Gastrocnemius medialis (tissue), 4 donors: ENCODE measurements around the gene PEAK1. TPM values are rescaled to one million over a fixed set of nuclear protein-coding genes. Genes with fewer than 3 reads are reported as not detected.

Source experiments
- ATAC-seq, 2 donors: fragments of 150-250 bp; one replicate each; pipeline ENCODE4 v1.9.1; 2016
- DNase-seq, 2 donors: peaks; one replicate each; pipeline ENCODE4 v3.0.0-alpha.2; 2019
- H3K27ac ChIP-seq, 4 donors: fragments of 200-600 bp; sonication (generic); 1 replicate in 1 of 4; 2 replicates in 3 of 4; pipeline ENCODE4 v1.5.1; 2016 to 2018; ENCODE audit warnings: mild to moderate bottlenecking in 2 of 4, moderate library complexity in 1 of 4
- H3K27me3 ChIP-seq, 3 donors: fragments of 200-600 bp; sonication (generic) in 2 of 3; 1 replicate in 1 of 3; 2 replicates in 2 of 3; pipeline versions ENCODE4 v1.5.1 to v1.6.0; 2016 to 2019; ENCODE audit warnings: mild to moderate bottlenecking in 1 of 3, moderate library complexity in 1 of 3
- H3K36me3 ChIP-seq, 2 donors: fragments of 200-600 bp; sonication (generic) in 1 of 2; one replicate each; pipeline ENCODE4 v1.5.1; 2017 to 2018
- H3K4me1 ChIP-seq, 2 donors: fragments of 200-600 bp; sonication (generic) in 1 of 2; one replicate each; pipeline ENCODE4 v1.5.1; 2016 to 2017; ENCODE audit warnings: mild to moderate bottlenecking in 2 of 2
- H3K4me3 ChIP-seq, 4 donors: fragments of 200-600 bp; sonication (generic) in 3 of 4; 1 replicate in 1 of 4; 2 replicates in 3 of 4; pipeline ENCODE4 v1.5.1; 2016 to 2019; ENCODE audit warnings: mild to moderate bottlenecking in 2 of 4
- H3K9me3 ChIP-seq, 3 donors: fragments of 200-600 bp; sonication (generic) in 2 of 3; 1 replicate in 1 of 3; 2 replicates in 2 of 3; pipeline ENCODE4 v1.5.1; 2016 to 2019
- POLR2A ChIP-seq, 2 donors: fragments of 450-650 bp; IDR thresholded peaks; one replicate each; pipeline ENCODE4 v1.6.1; 2017; ENCODE audit warnings: antibody characterized with exemption in 2 of 2, mild to moderate bottlenecking in 2 of 2, moderate library complexity in 2 of 2
- in situ Hi-C, 4 donors: fragments of 200-750 bp; cut with MboI; loops; one replicate each; pipeline versions ENCODE4 v1.15.0 to v1.8.0; 2017; ENCODE audit warnings: low sequenced_read_pairs in 4 of 4
- intact Hi-C: fragments of 100-400 bp; cut with DNase I; formaldehyde crosslinking; loops from one replicate; pipeline ENCODE4 v1.15.1; 2023; ENCODE audit warnings: low total_unique reads
- total RNA-seq, 4 donors: library from RNA; depleted of rRNA; stranded (reverse); fragments of >200 nt; gene quantifications; one replicate each; pipeline versions ENCODE4 v1.1.0 to v1.2.3, GENCODE V29; 2016
- TF ChIP-seq, protein P1 (sequence below), 5 experiments: fragments of 450-650 bp in 3 of 5; fragments of 200-600 bp in 2 of 5; sonication (generic) in 2 of 5; IDR thresholded peaks in 4 of 5; conservative IDR thresholded peaks in 1 of 5; 1 replicate in 4 of 5; 2 replicates in 1 of 5; pipeline ENCODE4 v1.5.1; 2016 to 2019; ENCODE audit warnings: antibody characterized with exemption in 5 of 5, mild to moderate bottlenecking in 3 of 5, moderate library complexity in 3 of 5

Gene PEAK1
- total RNA-seq, 4 donors from 2014 or later, result 17.8 to 21.9 (median 20.8) TPM

DNA sequence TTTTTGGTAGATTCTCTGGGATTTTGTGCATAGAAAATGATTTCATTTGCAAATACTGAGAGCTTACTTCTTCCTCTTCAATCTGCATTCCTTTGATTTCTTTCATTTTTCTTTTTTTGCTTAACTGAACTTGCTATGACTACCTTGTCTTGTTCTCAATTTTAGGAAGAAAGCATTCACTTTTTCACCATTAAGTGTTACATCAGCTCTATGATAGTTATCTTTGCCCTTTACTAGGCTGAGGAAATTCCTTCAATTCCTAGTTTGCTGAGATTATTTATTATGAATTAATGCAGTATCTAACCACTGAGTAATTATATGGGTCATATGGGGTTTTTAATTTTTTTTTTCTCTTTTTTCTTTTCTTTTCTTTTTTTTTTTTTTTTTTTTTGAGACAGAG lies 172.8 kb downstream of the PEAK1 start:
- Histone ChIP-seq H3K36me3 (no peaks in the 10 kb centered on the region), H3K27ac (no peak overlapping the region), H3K9me3 (no peaks in the 10 kb centered on the region), H3K4me1 (no peaks in the 10 kb centered on the region), H3K27me3 (no peaks in the 10 kb centered on the region), H3K4me3 (no peak overlapping the region)
- intact Hi-C loops, result no loop called here
- ATAC-seq, result no peak
- in situ Hi-C loops, result no loop called here
- TF ChIP-seq, protein P1, sequence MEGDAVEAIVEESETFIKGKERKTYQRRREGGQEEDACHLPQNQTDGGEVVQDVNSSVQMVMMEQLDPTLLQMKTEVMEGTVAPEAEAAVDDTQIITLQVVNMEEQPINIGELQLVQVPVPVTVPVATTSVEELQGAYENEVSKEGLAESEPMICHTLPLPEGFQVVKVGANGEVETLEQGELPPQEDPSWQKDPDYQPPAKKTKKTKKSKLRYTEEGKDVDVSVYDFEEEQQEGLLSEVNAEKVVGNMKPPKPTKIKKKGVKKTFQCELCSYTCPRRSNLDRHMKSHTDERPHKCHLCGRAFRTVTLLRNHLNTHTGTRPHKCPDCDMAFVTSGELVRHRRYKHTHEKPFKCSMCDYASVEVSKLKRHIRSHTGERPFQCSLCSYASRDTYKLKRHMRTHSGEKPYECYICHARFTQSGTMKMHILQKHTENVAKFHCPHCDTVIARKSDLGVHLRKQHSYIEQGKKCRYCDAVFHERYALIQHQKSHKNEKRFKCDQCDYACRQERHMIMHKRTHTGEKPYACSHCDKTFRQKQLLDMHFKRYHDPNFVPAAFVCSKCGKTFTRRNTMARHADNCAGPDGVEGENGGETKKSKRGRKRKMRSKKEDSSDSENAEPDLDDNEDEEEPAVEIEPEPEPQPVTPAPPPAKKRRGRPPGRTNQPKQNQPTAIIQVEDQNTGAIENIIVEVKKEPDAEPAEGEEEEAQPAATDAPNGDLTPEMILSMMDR (IDR thresholded peaks at IDR 0.05 in 4 of 5, conservative IDR thresholded peaks at IDR 0.05 in 1 of 5), result no peak
- TF ChIP-seq POLR2A (IDR thresholded peaks at IDR 0.05), result no peak
- DNase-seq, result no peak

GRCh38 chr15:77243716-77244401 lies 176.0 kb downstream of the PEAK1 start:
- TF ChIP-seq POLR2A (IDR thresholded peaks at IDR 0.05), result no peak
- TF ChIP-seq, protein P1 (IDR thresholded peaks at IDR 0.05 in 4 of 5, conservative IDR thresholded peaks at IDR 0.05 in 1 of 5), result no peak
- intact Hi-C loops, result no loop called here
- H3K27me3 ChIP-seq, result no peaks in the 10 kb centered on the region
- no peaks in the 10 kb centered on the region for H3K36me3 ChIP-seq
- no peak overlapping the region for H3K27ac ChIP-seq
- H3K9me3 ChIP-seq, result no peaks in the 10 kb centered on the region
- no peak for DNase-seq
- no peak overlapping the region for H3K4me3 ChIP-seq
- no peaks in the 10 kb centered on the region for H3K4me1 ChIP-seq
- no peak for ATAC-seq
- in situ Hi-C loops, result no loop called here

DNA sequence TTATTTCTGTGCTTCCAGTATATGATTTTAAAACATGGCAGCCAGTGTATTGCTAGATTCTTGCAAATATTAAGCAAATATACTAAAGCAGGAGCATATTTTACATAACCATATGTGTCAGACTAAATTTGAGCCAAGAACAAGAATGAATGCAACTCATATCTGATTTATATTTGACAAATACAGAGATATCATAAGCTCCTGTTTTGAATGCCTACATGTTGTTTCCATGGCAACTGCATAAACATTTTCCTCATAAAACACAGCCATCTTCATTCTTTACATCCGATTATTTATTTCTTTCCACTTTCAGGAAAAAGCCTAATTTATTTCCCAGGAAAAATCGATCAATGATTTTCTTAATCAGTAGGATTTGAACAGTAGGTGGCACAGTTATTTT lies 176.8 kb downstream of the PEAK1 start:
- H3K27me3 ChIP-seq, result no peaks in the 10 kb centered on the region
- ATAC-seq (no peak), DNase-seq (no peak)
- intact Hi-C loops, result no loop called here
- no peaks in the 10 kb centered on the region for H3K36me3 ChIP-seq
- H3K9me3 ChIP-seq, result no peaks in the 10 kb centered on the region
- H3K27ac ChIP-seq, result no peak overlapping the region
- TF ChIP-seq, protein P1 (IDR thresholded peaks at IDR 0.05 in 4 of 5, conservative IDR thresholded peaks at IDR 0.05 in 1 of 5), result no peak
- TF ChIP-seq POLR2A (IDR thresholded peaks at IDR 0.05), result no peak
- H3K4me3 ChIP-seq, result no peak overlapping the region
- H3K4me1 ChIP-seq, result no peaks in the 10 kb centered on the region
- in situ Hi-C loops, result no loop called here

GRCh38 chr15:77239882-77240608 lies 179.9 kb downstream of the PEAK1 start:
- TF ChIP-seq, protein P1 (IDR thresholded peaks at IDR 0.05 in 4 of 5, conservative IDR thresholded peaks at IDR 0.05 in 1 of 5), result no peak
- no peak for TF ChIP-seq POLR2A (IDR thresholded peaks at IDR 0.05)
- in situ Hi-C loops, result no loop called here
- no peak for ATAC-seq
- H3K4me1 ChIP-seq, result no peaks in the 10 kb centered on the region
- H3K9me3 ChIP-seq, result no peaks in the 10 kb centered on the region
- H3K4me3 ChIP-seq, result no peak overlapping the region
- intact Hi-C loops, result no loop called here
- H3K36me3 ChIP-seq, result peaks cover 0 to 5% of the 10 kb centered on the region in 2 donors
- no peak overlapping the region for H3K27ac ChIP-seq
- DNase-seq, result no peak
- H3K27me3 ChIP-seq, result no peaks in the 10 kb centered on the region
